LNCAP (cell line): Measurements from ENCODE around the gene C1orf116.

ENCODE experiments used
- TF ChIP-seq, protein P1 (sequence below): fragments of 450-650 bp; IDR thresholded peaks from 2 replicates; pipeline ENCODE4 v1.5.1; 2017; ENCODE audit warnings: mild to moderate bottlenecking

C1orf116 gene

DNA sequence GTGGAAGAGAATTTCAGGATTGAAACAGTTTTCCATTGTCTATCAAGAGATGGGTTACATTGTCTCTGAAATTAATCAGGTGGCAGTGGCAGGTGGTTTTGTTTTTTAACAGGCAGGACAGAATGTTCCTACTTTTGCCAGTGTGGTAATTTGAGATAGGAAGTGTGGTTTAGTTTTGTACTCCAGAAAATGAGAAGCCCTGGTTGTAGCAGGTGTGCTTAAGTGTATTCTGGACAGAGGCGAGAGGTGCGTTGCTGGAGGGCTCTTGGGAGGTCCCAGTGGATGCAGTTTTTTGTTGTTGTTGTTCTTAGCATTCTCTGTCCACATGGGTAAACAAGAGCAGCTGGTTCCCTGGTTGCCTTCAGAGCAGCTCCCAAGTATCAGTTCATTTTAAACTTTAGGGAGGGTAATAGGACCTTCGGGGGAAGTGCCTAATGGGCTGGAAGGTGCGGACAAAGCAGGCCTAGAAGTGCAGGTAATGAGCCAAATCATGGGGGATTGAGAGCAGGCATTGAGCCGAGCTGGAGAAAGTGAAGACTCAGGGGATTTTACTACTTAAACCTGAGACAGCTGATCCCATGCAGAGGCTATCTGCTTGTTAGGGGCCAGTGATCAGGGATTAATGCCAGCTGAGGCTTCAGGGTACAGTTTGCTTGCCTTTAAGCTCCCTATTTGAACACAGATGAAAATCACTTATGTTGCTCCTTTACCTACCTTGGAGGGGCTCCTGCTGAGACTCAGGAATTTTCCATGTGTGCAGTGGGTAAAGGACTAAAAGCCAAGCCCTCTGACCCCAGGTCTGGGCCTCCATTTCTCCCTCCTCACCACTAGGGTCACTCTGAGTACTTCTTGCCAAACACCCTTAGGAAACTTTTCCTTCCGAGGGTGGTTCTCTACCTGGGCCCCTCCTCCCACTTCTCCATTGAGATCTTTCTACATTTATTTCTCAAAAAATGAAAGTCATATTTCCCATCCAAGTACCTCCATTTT, 26.6 kb upstream of the C1orf116 start:
- TF ChIP-seq, protein P1, sequence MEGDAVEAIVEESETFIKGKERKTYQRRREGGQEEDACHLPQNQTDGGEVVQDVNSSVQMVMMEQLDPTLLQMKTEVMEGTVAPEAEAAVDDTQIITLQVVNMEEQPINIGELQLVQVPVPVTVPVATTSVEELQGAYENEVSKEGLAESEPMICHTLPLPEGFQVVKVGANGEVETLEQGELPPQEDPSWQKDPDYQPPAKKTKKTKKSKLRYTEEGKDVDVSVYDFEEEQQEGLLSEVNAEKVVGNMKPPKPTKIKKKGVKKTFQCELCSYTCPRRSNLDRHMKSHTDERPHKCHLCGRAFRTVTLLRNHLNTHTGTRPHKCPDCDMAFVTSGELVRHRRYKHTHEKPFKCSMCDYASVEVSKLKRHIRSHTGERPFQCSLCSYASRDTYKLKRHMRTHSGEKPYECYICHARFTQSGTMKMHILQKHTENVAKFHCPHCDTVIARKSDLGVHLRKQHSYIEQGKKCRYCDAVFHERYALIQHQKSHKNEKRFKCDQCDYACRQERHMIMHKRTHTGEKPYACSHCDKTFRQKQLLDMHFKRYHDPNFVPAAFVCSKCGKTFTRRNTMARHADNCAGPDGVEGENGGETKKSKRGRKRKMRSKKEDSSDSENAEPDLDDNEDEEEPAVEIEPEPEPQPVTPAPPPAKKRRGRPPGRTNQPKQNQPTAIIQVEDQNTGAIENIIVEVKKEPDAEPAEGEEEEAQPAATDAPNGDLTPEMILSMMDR, result no peak

- TF ChIP-seq, protein P1, result no peak
Measured at GRCh38 chr1:207058252-207058651, 25.7 kb upstream of the C1orf116 start.

GRCh38 chr1:207056673-207057072, 24.1 kb upstream of the C1orf116 start:
- TF ChIP-seq, protein P1, result no peak

- TF ChIP-seq, protein P1, result no peak
Measured at GRCh38 chr1:207055386-207056001, 22.9 kb upstream of the C1orf116 start.

GRCh38 chr1:207054491-207054890, 21.9 kb upstream of the C1orf116 start:
- TF ChIP-seq, protein P1, result no peak

GRCh38 chr1:207052911-207053769, 20.6 kb upstream of the C1orf116 start, which contains the start of gene PFKFB2:
Gene PFKFB2, plus strand, starts transcription at chr1:207053275. Its CDS starts 1,443 bp downstream, at chr1:207054718.
- TF ChIP-seq, protein P1, result no peak
